ENCODE measurements around the gene DUSP5.

- no peak for TF ChIP-seq CTCF (IDR thresholded peaks at IDR 0.05)
- TF ChIP-seq POLR2AphosphoS5 (IDR thresholded peaks at IDR 0.05): no peak
- no peak for TF ChIP-seq POLR2A (IDR thresholded peaks at IDR 0.05)
Measured at GRCh38 chr10:110508806-110509544, 11.3 kb downstream of the DUSP5 start.
